IMR-90 (cell line): ENCODE measurements around the gene MS4A5.
A peak's percentile ranks its signal among the peaks of the same experiment; 100 is the strongest.

Source experiments
- CHD1 ChIP-seq: IDR thresholded peaks from 2 replicates; pipeline ENCODE4 v1.6.1; 2012; ENCODE audit warnings: low read depth, low read length, improper control_type of control experiment
- FOS ChIP-seq: fragments of 150-350 bp; IDR thresholded peaks from 2 replicates; pipeline ENCODE4 v1.6.1; 2016; ENCODE audit warnings: low read depth, low read length
- MAFK ChIP-seq: IDR thresholded peaks from 2 replicates; pipeline ENCODE4 v1.6.1; 2012; ENCODE audit warnings: low read depth, low read length, improper control_type of control experiment
- MAZ ChIP-seq: IDR thresholded peaks from 2 replicates; pipeline ENCODE4 v1.6.1; 2012; ENCODE audit warnings: low read depth, mild to moderate bottlenecking, low read length, improper control_type of control experiment, moderate library complexity, borderline replicate concordance
- MXI1 ChIP-seq: IDR thresholded peaks from 2 replicates; pipeline ENCODE4 v1.6.1; 2012; ENCODE audit warnings: low read depth, mild to moderate bottlenecking, low read length, moderate library complexity, borderline replicate concordance
- NFE2L2 ChIP-seq: fragments of 150-350 bp; IDR thresholded peaks from 2 replicates; pipeline ENCODE4 v1.6.1; 2016; ENCODE audit warnings: low read depth, mild to moderate bottlenecking, low read length
- POLR2A ChIP-seq: IDR thresholded peaks from 2 replicates; pipeline ENCODE4 v1.6.1; 2012; ENCODE audit warnings: mild to moderate bottlenecking, low read depth, low read length
- RAD21 ChIP-seq: IDR thresholded peaks from 2 replicates; pipeline ENCODE4 v1.6.1; 2012; ENCODE audit warnings: low read length, improper control_type of control experiment
- RCOR1 ChIP-seq: IDR thresholded peaks from 2 replicates; pipeline ENCODE4 v1.6.1; 2012; ENCODE audit warnings: mild to moderate bottlenecking, low read length, improper control_type of control experiment; ENCODE audit not compliant: insufficient replicate concordance
- RFX5 ChIP-seq: IDR thresholded peaks from 2 replicates; pipeline ENCODE4 v1.8.0; 2012; ENCODE audit warnings: low read depth, mild to moderate bottlenecking, low read length, moderate library complexity
- SMC3 ChIP-seq: fragments of 150-350 bp; IDR thresholded peaks from 2 replicates; pipeline ENCODE4 v1.6.1; 2016; ENCODE audit warnings: low read depth, mild to moderate bottlenecking, antibody characterized with exemption, low read length, moderate library complexity
- TF ChIP-seq, protein P1 (sequence below): conservative IDR thresholded peaks from 2 replicates; pipeline ENCODE4 v1.5.1; 2012; ENCODE audit warnings: mild to moderate bottlenecking, low read depth, low read length, improper control_type of control experiment
- TF ChIP-seq, protein P2 (sequence below): fragments of 150-350 bp; IDR thresholded peaks from 2 replicates; pipeline ENCODE4 v1.6.1; 2017; ENCODE audit warnings: mild to moderate bottlenecking, antibody characterized with exemption, low read length, low read depth
- TF ChIP-seq, protein P3 (sequence below): fragments of 150-350 bp; IDR thresholded peaks from 2 replicates; pipeline ENCODE4 v1.6.1; 2016; ENCODE audit warnings: low read depth, mild to moderate bottlenecking, low read length, moderate library complexity, borderline replicate concordance

DNA sequence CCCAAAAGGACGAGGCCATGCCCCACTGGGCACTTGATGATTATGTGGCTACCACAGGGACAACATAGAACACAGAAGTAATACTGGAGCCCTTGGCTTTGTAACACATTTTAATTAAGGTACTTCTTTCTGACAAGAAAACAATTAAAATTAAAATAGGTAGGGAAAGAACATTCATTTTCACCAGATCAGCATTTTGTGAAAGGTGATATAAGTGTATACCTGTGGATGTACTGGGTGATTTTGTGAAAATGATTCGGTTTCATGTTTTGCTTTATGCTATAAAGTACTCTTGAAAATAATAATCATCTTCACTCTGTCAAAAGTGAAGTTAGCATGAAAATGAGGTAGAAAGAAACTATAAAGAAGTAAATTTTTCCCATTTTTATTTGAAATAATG, 64.1 kb downstream of the MS4A5 start:
- TF ChIP-seq, protein P1, sequence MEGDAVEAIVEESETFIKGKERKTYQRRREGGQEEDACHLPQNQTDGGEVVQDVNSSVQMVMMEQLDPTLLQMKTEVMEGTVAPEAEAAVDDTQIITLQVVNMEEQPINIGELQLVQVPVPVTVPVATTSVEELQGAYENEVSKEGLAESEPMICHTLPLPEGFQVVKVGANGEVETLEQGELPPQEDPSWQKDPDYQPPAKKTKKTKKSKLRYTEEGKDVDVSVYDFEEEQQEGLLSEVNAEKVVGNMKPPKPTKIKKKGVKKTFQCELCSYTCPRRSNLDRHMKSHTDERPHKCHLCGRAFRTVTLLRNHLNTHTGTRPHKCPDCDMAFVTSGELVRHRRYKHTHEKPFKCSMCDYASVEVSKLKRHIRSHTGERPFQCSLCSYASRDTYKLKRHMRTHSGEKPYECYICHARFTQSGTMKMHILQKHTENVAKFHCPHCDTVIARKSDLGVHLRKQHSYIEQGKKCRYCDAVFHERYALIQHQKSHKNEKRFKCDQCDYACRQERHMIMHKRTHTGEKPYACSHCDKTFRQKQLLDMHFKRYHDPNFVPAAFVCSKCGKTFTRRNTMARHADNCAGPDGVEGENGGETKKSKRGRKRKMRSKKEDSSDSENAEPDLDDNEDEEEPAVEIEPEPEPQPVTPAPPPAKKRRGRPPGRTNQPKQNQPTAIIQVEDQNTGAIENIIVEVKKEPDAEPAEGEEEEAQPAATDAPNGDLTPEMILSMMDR = no peak
- TF ChIP-seq RAD21 (no peak), POLR2A (no peak), RCOR1 (no peak), NFE2L2 (no peak), MAZ (no peak), SMC3 (no peak), MAFK (peak; percentile 31; the same call in 1 of the 2 replicates), RFX5 (no peak), CHD1 (no peak), MXI1 (no peak), FOS (no peak)
- TF ChIP-seq, protein P2, sequence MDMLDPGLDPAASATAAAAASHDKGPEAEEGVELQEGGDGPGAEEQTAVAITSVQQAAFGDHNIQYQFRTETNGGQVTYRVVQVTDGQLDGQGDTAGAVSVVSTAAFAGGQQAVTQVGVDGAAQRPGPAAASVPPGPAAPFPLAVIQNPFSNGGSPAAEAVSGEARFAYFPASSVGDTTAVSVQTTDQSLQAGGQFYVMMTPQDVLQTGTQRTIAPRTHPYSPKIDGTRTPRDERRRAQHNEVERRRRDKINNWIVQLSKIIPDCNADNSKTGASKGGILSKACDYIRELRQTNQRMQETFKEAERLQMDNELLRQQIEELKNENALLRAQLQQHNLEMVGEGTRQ = no peak
- TF ChIP-seq, protein P3, sequence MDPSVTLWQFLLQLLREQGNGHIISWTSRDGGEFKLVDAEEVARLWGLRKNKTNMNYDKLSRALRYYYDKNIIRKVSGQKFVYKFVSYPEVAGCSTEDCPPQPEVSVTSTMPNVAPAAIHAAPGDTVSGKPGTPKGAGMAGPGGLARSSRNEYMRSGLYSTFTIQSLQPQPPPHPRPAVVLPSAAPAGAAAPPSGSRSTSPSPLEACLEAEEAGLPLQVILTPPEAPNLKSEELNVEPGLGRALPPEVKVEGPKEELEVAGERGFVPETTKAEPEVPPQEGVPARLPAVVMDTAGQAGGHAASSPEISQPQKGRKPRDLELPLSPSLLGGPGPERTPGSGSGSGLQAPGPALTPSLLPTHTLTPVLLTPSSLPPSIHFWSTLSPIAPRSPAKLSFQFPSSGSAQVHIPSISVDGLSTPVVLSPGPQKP = no peak
